ENCODE results near the gene HUS1B. TPM values are rescaled to one million over a fixed set of nuclear protein-coding genes. Genes with fewer than 3 reads are reported as not detected.

HUS1B gene
- total and polyA plus RNA-seq, 4 donors = 0.31 to 3.0 (median 0.78) TPM

- WGBS, 2 donors = 82 to 85% methylated on average over 9 of the region's 9 CpGs
- Histone ChIP-seq H3K9ac (ENCODE audit: insufficient read depth in 1 of 2, low read length in 2 of 2) (no peak overlapping the region), H3K9me3 (ENCODE audit: control insufficient read depth in 4 of 4, insufficient read depth in 3 of 4, low read length in 3 of 4) (no peaks in the 10 kb centered on the region), H3K36me3 (ENCODE audit: control insufficient read depth in 4 of 4, insufficient read depth in 4 of 4, low read length in 4 of 4) (peaks cover 0 to 2% (median 0%) of the 10 kb centered on the region in 4 donors), H3K27me3 (ENCODE audit: control insufficient read depth in 3 of 3, insufficient read depth in 3 of 3, low read length in 2 of 3) (no peaks in the 10 kb centered on the region), H3K4me1 (ENCODE audit: control insufficient read depth in 5 of 5, insufficient read depth in 5 of 5, low read length in 5 of 5) (peaks cover 0 to 68% (median 10%) of the 10 kb centered on the region in 5 donors), H3K27ac (ENCODE audit: low read depth in 1 of 2, low read length in 1 of 2) (no peak overlapping the region), H3K4me3 (no peak overlapping the region)
- no peak for TF ChIP-seq CTCF (IDR thresholded peaks at IDR 0.05; ENCODE audit: control extremely low read depth, extremely low read depth)
- DNase-seq = peak; percentile 32 to 74 (median 60)
- no peak for ATAC-seq (ENCODE audit: insufficient read depth, low FRiP score)
Observed at GRCh38 chr6:679282-679681, 22.4 kb upstream of the HUS1B start.

- peaks cover 0 to 2% (median 0%) of the 10 kb centered on the region in 4 donors for H3K36me3 ChIP-seq (ENCODE audit: control insufficient read depth in 4 of 4, insufficient read depth in 4 of 4, low read length in 4 of 4)
- H3K9ac ChIP-seq (ENCODE audit: insufficient read depth in 1 of 2, low read length in 2 of 2) = peak overlapping the region in 1 of 2 donors; percentile 46
- H3K4me1 ChIP-seq (ENCODE audit: control insufficient read depth in 5 of 5, insufficient read depth in 5 of 5, low read length in 5 of 5) = peaks cover 0 to 65% (median 6%) of the 10 kb centered on the region in 5 donors
- ATAC-seq (ENCODE audit: insufficient read depth, low FRiP score) (no peak), DNase-seq (peak in 2 of 3 donors; percentile 53 to 69)
- no peaks in the 10 kb centered on the region for H3K27me3 ChIP-seq (ENCODE audit: control insufficient read depth in 3 of 3, insufficient read depth in 3 of 3, low read length in 2 of 3)
- no peak overlapping the region for H3K27ac ChIP-seq (ENCODE audit: low read depth in 1 of 2, low read length in 1 of 2)
- no peaks in the 10 kb centered on the region for H3K9me3 ChIP-seq (ENCODE audit: control insufficient read depth in 4 of 4, insufficient read depth in 3 of 4, low read length in 3 of 4)
- H3K4me3 ChIP-seq = no peak overlapping the region
- TF ChIP-seq CTCF (IDR thresholded peaks at IDR 0.05; ENCODE audit: control extremely low read depth, extremely low read depth) = no peak
- WGBS, 2 donors = 76 to 77% methylated on average over 3 of the region's 3 CpGs
Observed at GRCh38 chr6:678520-678919, 21.6 kb upstream of the HUS1B start.

- no peak for DNase-seq
- Histone ChIP-seq H3K4me1 (ENCODE audit: control insufficient read depth in 5 of 5, insufficient read depth in 5 of 5, low read length in 5 of 5) (peaks cover 0 to 59% (median 6%) of the 10 kb centered on the region in 5 donors), H3K27me3 (ENCODE audit: control insufficient read depth in 3 of 3, insufficient read depth in 3 of 3, low read length in 2 of 3) (no peaks in the 10 kb centered on the region), H3K9ac (ENCODE audit: insufficient read depth in 1 of 2, low read length in 2 of 2) (peak overlapping the region in 1 of 2 donors; percentile 46), H3K36me3 (ENCODE audit: control insufficient read depth in 4 of 4, insufficient read depth in 4 of 4, low read length in 4 of 4) (peaks cover 0 to 1% (median 0%) of the 10 kb centered on the region in 4 donors), H3K9me3 (ENCODE audit: control insufficient read depth in 4 of 4, insufficient read depth in 3 of 4, low read length in 3 of 4) (no peaks in the 10 kb centered on the region), H3K27ac (ENCODE audit: low read depth in 1 of 2, low read length in 1 of 2) (no peak overlapping the region), H3K4me3 (no peak overlapping the region)
- no peak for ATAC-seq (ENCODE audit: insufficient read depth, low FRiP score)
- WGBS, 2 donors = 96 to 99% methylated on average over 4 of the region's 4 CpGs
- TF ChIP-seq CTCF (IDR thresholded peaks at IDR 0.05; ENCODE audit: control extremely low read depth, extremely low read depth) = no peak
Observed at GRCh38 chr6:677919-678318, 21.0 kb upstream of the HUS1B start.

GRCh38 chr6:674956-675355, 18.1 kb upstream of the HUS1B start:
- Histone ChIP-seq H3K36me3 (ENCODE audit: control insufficient read depth in 4 of 4, insufficient read depth in 4 of 4, low read length in 4 of 4) (peaks cover 0 to 3% (median 0%) of the 10 kb centered on the region in 4 donors), H3K9me3 (ENCODE audit: control insufficient read depth in 4 of 4, insufficient read depth in 3 of 4, low read length in 3 of 4) (no peaks in the 10 kb centered on the region), H3K27me3 (ENCODE audit: control insufficient read depth in 3 of 3, insufficient read depth in 3 of 3, low read length in 2 of 3) (no peaks in the 10 kb centered on the region), H3K4me1 (ENCODE audit: control insufficient read depth in 5 of 5, insufficient read depth in 5 of 5, low read length in 5 of 5) (peaks cover 0 to 35% (median 4%) of the 10 kb centered on the region in 5 donors), H3K4me3 (no peak overlapping the region), H3K9ac (ENCODE audit: insufficient read depth in 1 of 2, low read length in 2 of 2) (no peak overlapping the region), H3K27ac (ENCODE audit: low read depth in 1 of 2, low read length in 1 of 2) (no peak overlapping the region)
- DNase-seq = no peak
- ATAC-seq (ENCODE audit: insufficient read depth, low FRiP score) = no peak
- WGBS, 2 donors = 66 to 80% methylated on average over 3 of the region's 3 CpGs
- no peak for TF ChIP-seq CTCF (IDR thresholded peaks at IDR 0.05; ENCODE audit: control extremely low read depth, extremely low read depth)

All from lung (tissue), 12 donors.